CD4-positive, CD25-positive, alpha-beta regulatory T cell (primary cell): ENCODE results near the gene NR2F2. TPM values are rescaled to one million over a fixed set of nuclear protein-coding genes. Genes with fewer than 3 reads are reported as not detected.
A peak's percentile ranks its signal among the peaks of the same experiment; 100 is the strongest.

Source experiments
- ATAC-seq, 2 donors: fragments of 150-1000 bp; cut with Tn5 transposase; one replicate each; pipeline ENCODE4 v1.10.0; 2021; ENCODE audit warnings: low read depth in 2 of 2, moderate number of reproducible peaks in 2 of 2, moderate library complexity in 1 of 2
- DNase-seq, 3 donors: peaks; one replicate each; pipeline versions ENCODE4 v3.0.0 to v3.0.0-alpha.2; 2012 to 2022; ENCODE audit warnings: mixed read lengths in 1 of 3
- H3K27ac ChIP-seq: one replicate; pipeline ENCODE4 v1.7.0; 2013; ENCODE audit warnings: mild to moderate bottlenecking, low read length; ENCODE audit not compliant: insufficient read depth, poor library complexity, severe bottlenecking
- H3K27me3 ChIP-seq: one replicate; pipeline ENCODE4 v1.7.0; 2013; ENCODE audit warnings: low read length; ENCODE audit not compliant: control insufficient read depth, insufficient read depth
- H3K36me3 ChIP-seq: one replicate; pipeline ENCODE4 v1.7.0; 2013; ENCODE audit warnings: mild to moderate bottlenecking, low read length, moderate library complexity; ENCODE audit not compliant: control insufficient read depth, insufficient read depth
- H3K4me1 ChIP-seq: 2 replicates; pipeline ENCODE4 v1.7.0; 2013; ENCODE audit warnings: mild to moderate bottlenecking, low read length; ENCODE audit not compliant: insufficient read depth, control insufficient read depth, poor library complexity, severe bottlenecking
- H3K4me3 ChIP-seq: one replicate; pipeline ENCODE4 v1.7.0; 2013; ENCODE audit warnings: low read depth, mild to moderate bottlenecking, low read length, moderate library complexity
- H3K9me3 ChIP-seq, 2 experiments: 1 replicate in 1 of 2; 2 replicates in 1 of 2; pipeline ENCODE4 v1.7.0; 2013; ENCODE audit warnings: low read length in 2 of 2, mild to moderate bottlenecking in 1 of 2, moderate library complexity in 1 of 2; ENCODE audit not compliant: control insufficient read depth in 2 of 2
- H3K27ac Mint-ChIP-seq, 3 donors: one replicate each; pipeline ENCODE4 v1.8.0; 2020 to 2022; ENCODE audit warnings: mild to moderate bottlenecking in 3 of 3, mixed read lengths in 3 of 3, moderate library complexity in 2 of 3
- H3K27me3 Mint-ChIP-seq: one replicate; pipeline ENCODE4 v1.8.0; 2022; ENCODE audit warnings: mild to moderate bottlenecking, mixed read lengths
- H3K36me3 Mint-ChIP-seq: one replicate; pipeline ENCODE4 v1.8.0; 2020; ENCODE audit warnings: mixed read lengths
- H3K4me1 Mint-ChIP-seq, 4 donors: one replicate each; pipeline ENCODE4 v1.8.0; 2020 to 2022; ENCODE audit warnings: mixed read lengths in 4 of 4, mild to moderate bottlenecking in 1 of 4
- H3K4me3 Mint-ChIP-seq, 4 donors: one replicate each; pipeline ENCODE4 v1.8.0; 2020 to 2022; ENCODE audit warnings: mild to moderate bottlenecking in 4 of 4, mixed read lengths in 4 of 4, moderate library complexity in 3 of 4
- H3K9me3 Mint-ChIP-seq, 7 donors: one replicate each; pipeline ENCODE4 v1.8.0; 2020 to 2022; ENCODE audit warnings: mixed read lengths in 7 of 7, mild to moderate bottlenecking in 3 of 7, moderate library complexity in 2 of 7
- polyA plus RNA-seq, 4 donors: library from polyadenylated mRNA; unstranded; fragments of 300-500 nt; fragmentation: Illumina TruSeq; gene quantifications; one replicate each; pipeline ENCODE4 v1.2.3, GENCODE V29; 2021
- total RNA-seq: library from RNA; stranded (reverse); gene quantifications from one replicate; pipeline ENCODE4 v1.2.3, GENCODE V29; 2022

The NR2F2 gene
- total and polyA plus RNA-seq, 5 donors from 2014 or later: not detected

DNA sequence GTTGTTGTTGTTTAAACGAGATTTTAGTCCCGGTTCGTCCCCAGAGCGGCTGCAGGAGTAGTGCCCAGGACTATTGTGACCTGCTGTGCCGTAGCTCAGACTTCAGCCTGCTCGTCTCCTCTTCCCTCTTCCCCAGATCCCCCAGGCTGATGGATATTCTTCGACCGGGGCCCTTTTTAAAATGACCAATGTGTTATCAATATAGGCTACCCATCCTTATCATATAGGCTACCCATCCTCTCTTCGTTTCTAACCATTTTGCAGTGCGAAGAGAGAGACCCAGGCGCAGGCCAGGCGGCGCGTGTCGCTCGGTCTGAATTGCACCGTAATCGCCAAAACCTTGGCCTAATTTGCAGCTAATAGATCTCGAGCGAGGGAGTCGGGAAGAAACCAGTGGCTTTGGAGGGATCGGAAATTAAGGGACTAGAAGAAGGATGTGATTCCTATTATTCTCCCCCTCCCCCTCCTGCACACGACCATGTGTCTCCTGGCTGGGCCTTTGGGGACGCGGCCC is 23.0 kb downstream of the NR2F2 start:
- no peak overlapping the region for H3K27ac ChIP-seq
- H3K4me3 Mint-ChIP-seq: peak overlapping the region in 1 of 4 donors; percentile 56
- H3K9me3 Mint-ChIP-seq: peaks cover 0 to 7% (median 3%) of the 10 kb centered on the region in 7 donors
- peaks cover 75% of the 10 kb centered on the region for H3K27me3 Mint-ChIP-seq
- ATAC-seq (no peak), DNase-seq (no peak)
- H3K27ac Mint-ChIP-seq: no peak overlapping the region
- H3K4me1 Mint-ChIP-seq: peaks cover 5 to 39% (median 17%) of the 10 kb centered on the region in 4 donors
- H3K4me3 ChIP-seq: no peak overlapping the region
- H3K9me3 ChIP-seq: peaks cover 2 to 3% of the 10 kb centered on the region in 2 experiments
- H3K36me3 Mint-ChIP-seq: no peaks in the 10 kb centered on the region
- H3K27me3 ChIP-seq: peaks cover 73% of the 10 kb centered on the region
- H3K4me1 ChIP-seq: peaks cover 22% of the 10 kb centered on the region
- H3K36me3 ChIP-seq: no peaks in the 10 kb centered on the region

GRCh38 chr15:96353930-96354730 is 23.6 kb downstream of the NR2F2 start:
- peaks cover 4% of the 10 kb centered on the region in 2 experiments for H3K9me3 ChIP-seq
- Mint-ChIP-seq H3K36me3 (no peaks in the 10 kb centered on the region), H3K27me3 (peaks cover 75% of the 10 kb centered on the region), H3K4me3 (no peak overlapping the region), H3K9me3 (peaks cover 0 to 7% (median 2%) of the 10 kb centered on the region in 7 donors), H3K4me1 (peaks cover 5 to 45% (median 16%) of the 10 kb centered on the region in 4 donors), H3K27ac (no peak overlapping the region)
- peaks cover 25% of the 10 kb centered on the region for H3K4me1 ChIP-seq
- no peak overlapping the region for H3K4me3 ChIP-seq
- no peak overlapping the region for H3K27ac ChIP-seq
- peaks cover 70% of the 10 kb centered on the region for H3K27me3 ChIP-seq
- ATAC-seq: no peak
- DNase-seq: no peak
- no peaks in the 10 kb centered on the region for H3K36me3 ChIP-seq

DNA sequence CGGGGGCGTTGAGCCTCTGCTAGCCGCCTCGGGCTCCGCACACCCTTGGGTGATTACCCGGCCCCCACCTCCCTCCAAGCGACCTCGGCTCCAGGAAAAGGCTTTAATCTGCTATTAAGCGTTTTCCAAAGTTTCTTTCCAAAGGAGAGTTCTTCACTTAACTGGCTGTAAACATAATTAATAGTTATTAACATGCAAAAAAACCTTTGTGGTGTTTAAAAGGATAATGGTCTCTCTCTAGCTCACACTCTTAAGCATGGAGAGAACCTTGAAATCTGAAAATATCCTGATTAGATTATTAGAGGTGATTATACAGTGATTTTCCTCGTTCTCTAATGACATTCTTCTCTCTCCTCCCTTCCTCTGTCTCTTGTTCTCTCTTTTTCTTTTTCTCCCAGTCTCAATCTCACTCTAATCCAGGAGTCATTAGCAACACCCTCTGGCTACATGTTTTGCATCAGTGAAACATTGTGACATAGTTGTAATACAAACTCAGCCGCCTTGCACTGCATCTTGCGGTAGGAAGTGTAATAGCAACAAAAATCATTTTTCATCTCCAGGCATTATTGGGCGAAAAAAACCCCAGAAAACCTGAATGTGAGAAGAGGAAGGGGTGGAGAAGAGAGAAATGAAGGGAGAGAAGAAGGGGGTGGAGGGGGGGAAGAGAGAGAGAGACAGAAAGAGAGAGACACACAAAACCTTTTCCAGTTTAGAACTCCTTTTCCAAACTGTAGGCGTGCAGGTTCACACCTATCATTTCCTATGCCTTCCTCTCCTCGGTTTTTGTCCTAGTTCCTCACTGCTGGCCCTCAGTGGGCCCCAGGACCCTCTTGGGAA is 24.4 kb downstream of the NR2F2 start:
- no peaks in the 10 kb centered on the region for H3K36me3 Mint-ChIP-seq
- Histone ChIP-seq H3K4me1 (peaks cover 25% of the 10 kb centered on the region), H3K27ac (no peak overlapping the region), H3K36me3 (no peaks in the 10 kb centered on the region), H3K9me3 (peaks cover 4 to 6% of the 10 kb centered on the region in 2 experiments), H3K4me3 (no peak overlapping the region), H3K27me3 (peaks cover 63% of the 10 kb centered on the region)
- no peak for ATAC-seq
- peaks cover 69% of the 10 kb centered on the region for H3K27me3 Mint-ChIP-seq
- no peak overlapping the region for H3K27ac Mint-ChIP-seq
- peaks cover 5 to 45% (median 12%) of the 10 kb centered on the region in 4 donors for H3K4me1 Mint-ChIP-seq
- no peak overlapping the region for H3K4me3 Mint-ChIP-seq
- no peak for DNase-seq
- H3K9me3 Mint-ChIP-seq: peaks cover 0 to 7% (median 0%) of the 10 kb centered on the region in 7 donors

DNA sequence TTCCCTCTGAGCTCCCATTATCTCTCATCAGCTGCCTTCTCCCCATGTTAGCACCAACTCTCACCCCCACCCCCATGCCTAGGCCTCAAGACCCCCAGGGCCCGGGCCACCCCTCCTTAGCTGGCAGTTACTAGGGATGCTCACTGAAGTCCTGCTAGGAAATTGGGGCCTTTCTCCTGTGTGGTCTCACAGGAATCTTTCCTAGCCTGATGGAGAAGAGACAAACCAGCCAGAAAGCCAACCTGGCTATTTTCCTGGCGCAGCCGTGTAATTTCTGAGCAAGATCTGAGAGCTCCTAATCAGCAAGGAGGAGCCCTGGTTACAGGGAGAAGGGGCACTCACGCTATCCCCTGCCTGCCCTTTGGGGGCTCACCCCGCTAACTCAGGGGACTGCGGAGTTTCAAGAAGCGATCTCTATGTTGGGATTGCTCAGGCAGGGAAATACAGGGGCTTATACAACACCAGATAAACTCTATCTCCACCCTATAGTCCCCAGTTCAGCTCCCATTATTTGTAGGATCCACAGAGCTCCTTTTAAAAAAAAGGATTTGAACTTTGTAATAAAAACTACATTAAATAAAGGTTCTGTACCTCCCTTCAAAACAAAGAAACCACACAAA is 25.2 kb downstream of the NR2F2 start:
- peaks cover 4 to 6% of the 10 kb centered on the region in 2 experiments for H3K9me3 ChIP-seq
- H3K4me3 Mint-ChIP-seq: peak overlapping the region in 1 of 4 donors; percentile 70

DNA sequence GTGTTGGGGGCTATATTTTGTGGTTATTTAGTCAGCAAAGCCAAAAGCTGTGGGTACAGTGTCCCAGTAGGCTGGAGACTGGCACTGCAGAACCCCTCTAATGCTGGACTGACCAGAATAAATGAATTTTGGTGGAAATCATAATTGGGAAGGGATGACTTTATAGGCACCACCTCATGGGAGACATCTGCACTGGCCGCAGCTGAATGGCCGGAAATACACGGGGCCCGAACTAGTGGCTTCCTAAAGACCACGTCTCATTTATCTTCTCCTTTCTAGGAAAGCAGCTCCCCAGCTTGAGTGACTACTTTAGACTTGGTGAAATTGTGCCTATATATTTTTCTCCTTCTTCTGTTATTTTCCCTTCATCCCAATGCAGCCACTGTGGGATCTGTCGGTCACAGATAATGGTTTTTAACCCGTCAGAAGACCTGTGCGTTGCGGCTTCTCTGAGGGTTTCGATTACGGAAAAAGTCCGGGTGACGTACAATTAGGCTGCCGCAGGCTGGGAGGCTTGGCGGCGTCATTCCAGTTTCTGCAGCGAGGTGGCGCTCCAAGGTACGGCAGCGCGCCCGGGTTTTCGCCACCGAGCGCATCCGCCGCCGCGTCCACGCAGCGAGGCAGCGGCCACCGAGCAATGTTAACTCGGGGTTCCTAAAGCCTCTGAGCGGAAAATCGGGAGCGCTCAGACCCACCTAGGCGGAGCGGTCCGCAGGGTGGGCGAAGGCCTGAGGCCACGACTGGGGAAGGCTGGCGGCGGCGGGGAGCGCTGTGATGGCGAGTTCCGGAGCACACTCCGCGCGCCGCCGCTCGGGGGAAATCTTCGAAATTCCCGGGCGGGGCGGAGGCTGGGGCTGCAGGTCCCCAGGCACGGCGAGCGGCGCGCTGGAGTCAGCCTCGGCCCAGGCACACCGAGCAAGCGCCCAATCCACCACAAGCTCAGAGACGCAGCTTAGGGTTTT is 26.3 kb downstream of the NR2F2 start:
- H3K27ac Mint-ChIP-seq: peak overlapping the region in 2 of 3 donors; percentile 18 to 75
- Histone ChIP-seq H3K27me3 (peaks cover 52% of the 10 kb centered on the region), H3K4me1 (peaks cover 25% of the 10 kb centered on the region), H3K4me3 (peak overlapping the region; percentile 81), H3K36me3 (no peaks in the 10 kb centered on the region), H3K27ac (no peak overlapping the region), H3K9me3 (peaks cover 4 to 6% of the 10 kb centered on the region in 2 experiments)
- H3K36me3 Mint-ChIP-seq: no peaks in the 10 kb centered on the region
- H3K27me3 Mint-ChIP-seq: peaks cover 64% of the 10 kb centered on the region
- ATAC-seq: peak; percentile 64 to 67
- peak overlapping the region; percentile 70 to 90 (median 88) for H3K4me3 Mint-ChIP-seq
- peaks cover 0 to 7% (median 0%) of the 10 kb centered on the region in 7 donors for H3K9me3 Mint-ChIP-seq
- peak; percentile 32 to 76 (median 62) for DNase-seq
- peaks cover 4 to 42% (median 12%) of the 10 kb centered on the region in 4 donors for H3K4me1 Mint-ChIP-seq

More for the DNA sequence above, 25.2 kb downstream of the NR2F2 start:
- peaks cover 25% of the 10 kb centered on the region for H3K4me1 ChIP-seq
- ATAC-seq (no peak), DNase-seq (no peak)
- Mint-ChIP-seq H3K27me3 (peaks cover 64% of the 10 kb centered on the region), H3K4me1 (peaks cover 4 to 47% (median 11%) of the 10 kb centered on the region in 4 donors), H3K27ac (no peak overlapping the region), H3K9me3 (peaks cover 0 to 7% (median 0%) of the 10 kb centered on the region in 7 donors), H3K36me3 (no peaks in the 10 kb centered on the region)
- H3K36me3 ChIP-seq: no peaks in the 10 kb centered on the region
- peaks cover 58% of the 10 kb centered on the region for H3K27me3 ChIP-seq
- no peak overlapping the region for H3K27ac ChIP-seq
- no peak overlapping the region for H3K4me3 ChIP-seq

- Mint-ChIP-seq H3K27ac (peak overlapping the region in 1 of 3 donors; percentile 32), H3K36me3 (peaks cover 3% of the 10 kb centered on the region), H3K9me3 (peaks cover 0 to 10% (median 0%) of the 10 kb centered on the region in 7 donors), H3K4me3 (peak overlapping the region; percentile 70 to 90 (median 79)), H3K27me3 (peaks cover 64% of the 10 kb centered on the region), H3K4me1 (peaks cover 4 to 39% (median 14%) of the 10 kb centered on the region in 4 donors)
- DNase-seq (no peak), ATAC-seq (no peak)
- Histone ChIP-seq H3K4me1 (peaks cover 25% of the 10 kb centered on the region), H3K36me3 (no peaks in the 10 kb centered on the region), H3K9me3 (peaks cover 4 to 6% of the 10 kb centered on the region in 2 experiments), H3K4me3 (peak overlapping the region; percentile 81), H3K27ac (no peak overlapping the region), H3K27me3 (peaks cover 51% of the 10 kb centered on the region)
Observed at GRCh38 chr15:96358001-96358801, 27.7 kb downstream of the NR2F2 start.
